Mucosa of descending colon (tissue), 3 donors: ENCODE results near the gene TOE1. TPM values are rescaled to one million over a fixed set of nuclear protein-coding genes. Genes with fewer than 3 reads are reported as not detected.
A peak's percentile ranks its signal among the peaks of the same experiment; 100 is the strongest.
"Not testable (repeated sequence)": the region's sequence is repeated elsewhere in the genome, so short reads cannot be mapped to it uniquely, and the experiment has no call there.

Experiments
- ATAC-seq: fragments of 200-7000 bp; cut with Tn5 transposase; one replicate; pipeline ENCODE4 v1.9.1; 2020; ENCODE audit warnings: mild to moderate bottlenecking, moderate library complexity
- DNase-seq, 3 donors: peaks; one replicate each; pipeline ENCODE4 v3.0.0-alpha.2; 2020
- H3K36me3 ChIP-seq: fragments of 200-600 bp; one replicate; pipeline ENCODE4 v1.8.0; 2021; ENCODE audit warnings: low read depth, mild to moderate bottlenecking
- H3K4me1 ChIP-seq: fragments of 200-600 bp; one replicate; pipeline ENCODE4 v1.8.0; 2021; ENCODE audit warnings: low read depth, mild to moderate bottlenecking
- H3K4me3 ChIP-seq: fragments of 200-600 bp; one replicate; pipeline ENCODE4 v1.8.0; 2021; ENCODE audit warnings: mild to moderate bottlenecking
- H3K9me3 ChIP-seq: fragments of 200-600 bp; one replicate; pipeline ENCODE4 v1.8.0; 2021; ENCODE audit warnings: mild to moderate bottlenecking
- CTCF ChIP-seq: fragments of 200-600 bp; IDR thresholded peaks from one replicate; pipeline ENCODE4 v1.8.0; 2022; ENCODE audit warnings: antibody characterized with exemption, mild to moderate bottlenecking
- intact Hi-C, 2 donors: fragments of 100-400 bp; cut with DNase I in 1 of 2; cut with micrococcal nuclease in 1 of 2; formaldehyde crosslinking; loops; one replicate each; pipeline versions ENCODE4 v1.11.0 to v1.11.1; 2022; cut with DNase I, micrococcal nuclease
- total RNA-seq, 3 donors: library from RNA; stranded (reverse); fragmentation: NEBNext Ultra II Directional in 2 of 3; extraction: Animal tissue kit (Norgen Biotek cat#: 25700) in 2 of 3; gene quantifications; one replicate each; pipeline versions ENCODE4 v1.2.1 to v1.2.4, GENCODE V29; 2021 to 2023
- donor health status: DM: no; HTN: no; CAD: no; lungs with moderate emphysema.
- donor health status: DM: no; HTN: no; CAD: no.
- donor health status: DM: no; HTN: yes; CAD: no.

Gene TOE1
- total RNA-seq, 3 donors from 2014 or later: 11.1 to 18.7 (median 12.9) TPM

GRCh38 chr1:45353685-45354084 lies 13.7 kb downstream of the TOE1 start:
- Histone ChIP-seq H3K4me3 (no peak overlapping the region), H3K9me3 (no peaks in the 10 kb centered on the region), H3K36me3 (no peaks in the 10 kb centered on the region), H3K4me1 (no peaks in the 10 kb centered on the region)
- no peak for TF ChIP-seq CTCF
- no peak for ATAC-seq
- intact Hi-C loops: loop anchor here in 1 of 2 donors (5.0 to 10.0 kb wide), 2 partner anchors 144 to 221 kb away; no protein-coding TSS in a partner anchor
- DNase-seq: no peak

- Histone ChIP-seq H3K36me3 (no peaks in the 10 kb centered on the region), H3K4me3 (no peak overlapping the region), H3K9me3 (no peaks in the 10 kb centered on the region), H3K4me1 (peaks cover under 1% of the 10 kb centered on the region)
- ATAC-seq (no peak), DNase-seq (no peak)
- no peak for TF ChIP-seq CTCF
- intact Hi-C loops: loop anchor here in 1 of 2 donors (5.0 to 10.0 kb wide), 2 partner anchors 142 to 220 kb away; no protein-coding TSS in a partner anchor
Measured at GRCh38 chr1:45354838-45355237, 14.9 kb downstream of the TOE1 start.

GRCh38 chr1:45355683-45356082 lies 15.7 kb downstream of the TOE1 start:
- peak; percentile 75 for ATAC-seq
- no peaks in the 10 kb centered on the region for H3K9me3 ChIP-seq
- intact Hi-C loops: loop anchor here in 1 of 2 donors (10.0 kb wide), 1 partner anchor 219 kb away; no protein-coding TSS in a partner anchor

GRCh38 chr1:45356186-45356585 lies 16.2 kb downstream of the TOE1 start:
- DNase-seq (no peak), ATAC-seq (peak; percentile 39)
- intact Hi-C loops: loop anchor here in 1 of 2 donors (10.0 kb wide), 1 partner anchor 219 kb away; no protein-coding TSS in a partner anchor
- TF ChIP-seq CTCF: no peak
- H3K4me3 ChIP-seq: no peak overlapping the region
- no peaks in the 10 kb centered on the region for H3K9me3 ChIP-seq
- peaks cover 14% of the 10 kb centered on the region for H3K4me1 ChIP-seq
- H3K36me3 ChIP-seq: no peaks in the 10 kb centered on the region

More at GRCh38 chr1:45355683-45356082, 15.7 kb downstream of the TOE1 start:
- Histone ChIP-seq H3K4me3 (no peak overlapping the region), H3K36me3 (no peaks in the 10 kb centered on the region), H3K4me1 (peaks cover 9% of the 10 kb centered on the region)
- TF ChIP-seq CTCF: no peak
- no peak for DNase-seq

GRCh38 chr1:45359882-45360513 lies 20.0 kb downstream of the TOE1 start:
- H3K36me3 ChIP-seq: no peaks in the 10 kb centered on the region
- TF ChIP-seq CTCF: peak; percentile 38
- H3K9me3 ChIP-seq: no peaks in the 10 kb centered on the region
- ATAC-seq (peak; percentile 67), DNase-seq (peak in 2 of 3 donors; percentile 61 to 90)
- no peak overlapping the region for H3K4me3 ChIP-seq
- peaks cover 18% of the 10 kb centered on the region for H3K4me1 ChIP-seq
- intact Hi-C loops: loop anchor here (2.0 to 10.0 kb wide), 2 partner anchors 131 to 215 kb away; partner anchors contain the start of gene TESK2 (in 1 of the 2)

GRCh38 chr1:45360981-45361380 lies 21.0 kb downstream of the TOE1 start:
- H3K4me3 ChIP-seq, H3K9me3 ChIP-seq, H3K36me3 ChIP-seq: not testable (repeated sequence)
- intact Hi-C loops: loop anchor here in 1 of 2 donors (2.0 to 10.0 kb wide), 2 partner anchors 130 to 214 kb away; partner anchors contain the start of gene TESK2
- H3K4me1 ChIP-seq: peaks cover 18% of the 10 kb centered on the region
- peak in 2 of 3 donors; percentile 43 to 63 for DNase-seq
- peak; percentile 97 for ATAC-seq
